ENCODE measurements around the gene TSPYL2.

The TSPYL2 gene

DNA sequence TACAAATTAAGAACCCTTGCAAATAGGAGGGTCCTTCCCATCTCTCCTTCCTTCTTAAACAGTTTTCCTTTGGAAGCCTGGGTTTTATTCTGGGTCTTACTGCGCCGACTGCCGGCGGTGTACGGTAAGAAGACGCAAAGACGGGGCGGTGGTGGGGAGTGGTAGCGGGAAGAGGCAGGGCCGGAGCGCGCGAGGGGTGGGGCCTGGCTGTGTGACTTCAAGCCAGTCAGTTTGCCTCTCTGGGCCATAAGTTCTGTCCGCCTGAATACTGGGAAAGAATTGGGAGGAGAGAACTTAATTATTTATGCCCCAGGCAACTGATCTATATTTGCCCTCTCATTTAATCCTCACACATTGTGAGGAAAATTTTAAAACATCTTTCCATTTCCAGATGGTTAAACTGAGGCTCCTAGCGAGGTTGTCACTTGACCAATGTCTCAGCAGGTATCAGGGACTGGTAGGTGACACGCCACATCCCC lies 11.0 kb downstream of the TSPYL2 start:
- TF ChIP-seq, protein P1, sequence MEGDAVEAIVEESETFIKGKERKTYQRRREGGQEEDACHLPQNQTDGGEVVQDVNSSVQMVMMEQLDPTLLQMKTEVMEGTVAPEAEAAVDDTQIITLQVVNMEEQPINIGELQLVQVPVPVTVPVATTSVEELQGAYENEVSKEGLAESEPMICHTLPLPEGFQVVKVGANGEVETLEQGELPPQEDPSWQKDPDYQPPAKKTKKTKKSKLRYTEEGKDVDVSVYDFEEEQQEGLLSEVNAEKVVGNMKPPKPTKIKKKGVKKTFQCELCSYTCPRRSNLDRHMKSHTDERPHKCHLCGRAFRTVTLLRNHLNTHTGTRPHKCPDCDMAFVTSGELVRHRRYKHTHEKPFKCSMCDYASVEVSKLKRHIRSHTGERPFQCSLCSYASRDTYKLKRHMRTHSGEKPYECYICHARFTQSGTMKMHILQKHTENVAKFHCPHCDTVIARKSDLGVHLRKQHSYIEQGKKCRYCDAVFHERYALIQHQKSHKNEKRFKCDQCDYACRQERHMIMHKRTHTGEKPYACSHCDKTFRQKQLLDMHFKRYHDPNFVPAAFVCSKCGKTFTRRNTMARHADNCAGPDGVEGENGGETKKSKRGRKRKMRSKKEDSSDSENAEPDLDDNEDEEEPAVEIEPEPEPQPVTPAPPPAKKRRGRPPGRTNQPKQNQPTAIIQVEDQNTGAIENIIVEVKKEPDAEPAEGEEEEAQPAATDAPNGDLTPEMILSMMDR (IDR thresholded peaks at IDR 0.05; ENCODE audit: low read depth, low read length, missing control alignments), result peak; percentile 52
- DNase-seq (ENCODE audit: low read depth), result peak; percentile 49
- H3K4me3 ChIP-seq (ENCODE audit: low read depth, low read length), result peak overlapping the region; percentile 66
- in situ Hi-C loops (cut with HindIII; ENCODE audit: low sequenced_read_pairs), result no loop called here

DNA sequence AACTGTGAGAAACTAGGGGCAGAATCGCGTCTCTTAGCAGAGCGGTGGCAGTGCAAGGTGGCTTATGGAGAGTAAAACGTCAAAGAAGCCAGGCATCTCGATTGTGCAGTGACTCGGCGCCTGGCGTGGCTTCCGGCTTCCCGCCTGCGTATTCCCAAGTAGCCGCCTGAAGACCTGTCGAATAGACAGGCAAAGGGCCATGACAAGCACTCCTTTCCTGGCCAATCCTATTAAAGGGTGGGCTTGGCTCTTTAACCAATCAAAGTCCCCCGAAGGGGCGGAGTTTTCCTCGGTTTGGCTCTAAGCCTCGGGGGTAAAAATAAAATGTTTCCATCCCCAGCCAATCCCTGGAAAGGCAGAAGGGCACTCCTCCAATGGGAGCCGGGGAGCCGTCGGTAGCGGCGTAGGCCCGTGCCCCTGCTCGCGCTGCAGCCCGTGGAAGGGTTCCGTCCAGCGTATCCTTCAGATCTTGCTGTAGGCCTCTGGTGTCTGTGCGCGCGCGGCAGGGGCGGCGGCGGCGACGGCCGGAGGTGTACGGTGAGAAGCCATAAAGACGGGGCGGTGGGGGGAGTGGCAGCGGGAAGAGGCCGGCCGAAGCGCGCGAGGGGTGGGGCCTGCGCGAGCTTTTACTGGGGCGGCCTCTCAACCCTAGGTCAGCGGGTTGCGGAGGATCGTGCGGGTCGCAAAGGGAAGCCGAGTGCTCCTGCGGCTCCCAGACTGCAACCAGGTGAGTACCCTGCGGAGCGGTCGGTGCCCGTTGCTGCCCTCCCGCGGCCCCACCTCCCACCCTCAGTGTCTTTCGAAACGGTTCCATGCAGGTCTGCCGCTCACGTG lies 11.8 kb downstream of the TSPYL2 start, which contains the start of gene KANTR:
KANTR (plus strand) TSS at position 395 of the 834 bp plus-strand sequence. CDS start 30,131 bp downstream, outside the sequence.
- in situ Hi-C loops (cut with HindIII; ENCODE audit: low sequenced_read_pairs), result no loop called here
- peak within 1 kb of the TSS; percentile 66 for H3K4me3 ChIP-seq (ENCODE audit: low read depth, low read length)
- TF ChIP-seq, protein P1 (IDR thresholded peaks at IDR 0.05; ENCODE audit: low read depth, low read length, missing control alignments), result no peak
- peak; percentile 85 for DNase-seq (ENCODE audit: low read depth)

DNA sequence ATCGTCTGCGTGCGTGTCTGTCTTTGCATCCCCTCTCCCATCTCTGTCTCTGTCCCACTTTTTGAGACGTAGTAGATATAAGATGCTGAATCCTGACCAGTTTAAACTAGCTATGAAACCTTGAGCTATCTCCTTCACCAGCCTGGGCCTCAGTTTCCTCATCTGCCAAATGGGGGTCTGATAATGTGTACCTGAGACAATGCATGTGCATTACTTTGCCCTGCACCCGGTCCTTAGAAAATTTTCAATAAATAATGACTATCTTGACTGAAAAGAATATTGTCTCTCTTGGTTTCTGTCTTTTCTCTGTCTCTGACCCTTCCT lies 12.4 kb downstream of the TSPYL2 start:
- TF ChIP-seq, protein P1 (IDR thresholded peaks at IDR 0.05; ENCODE audit: low read depth, low read length, missing control alignments), result no peak
- peak overlapping the region; percentile 66 for H3K4me3 ChIP-seq (ENCODE audit: low read depth, low read length)
- no peak for DNase-seq (ENCODE audit: low read depth)
- in situ Hi-C loops (cut with HindIII; ENCODE audit: low sequenced_read_pairs), result no loop called here

DNA sequence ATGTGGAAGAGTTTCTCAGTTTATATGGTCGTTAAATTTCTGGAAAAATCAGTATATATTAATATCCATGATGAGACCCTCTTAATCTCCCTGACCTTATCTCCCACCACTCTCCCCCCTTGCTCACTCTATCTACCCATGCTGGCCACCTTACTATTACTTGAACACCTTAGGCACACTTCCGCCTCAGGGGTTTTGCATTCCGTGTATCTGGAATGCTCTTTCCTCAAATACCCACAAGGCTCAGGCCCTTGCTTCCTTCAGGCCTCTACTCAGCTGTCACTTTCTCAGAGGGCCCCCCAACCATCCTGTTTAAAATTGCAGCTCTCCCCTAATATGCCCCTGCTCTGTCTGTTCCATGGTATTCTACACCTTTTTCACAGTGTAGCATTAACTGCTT lies 13.6 kb downstream of the TSPYL2 start:
- no peak for DNase-seq (ENCODE audit: low read depth)
- in situ Hi-C loops (cut with HindIII; ENCODE audit: low sequenced_read_pairs), result no loop called here
- H3K4me3 ChIP-seq (ENCODE audit: low read depth, low read length), result no peak overlapping the region
- TF ChIP-seq, protein P1 (IDR thresholded peaks at IDR 0.05; ENCODE audit: low read depth, low read length, missing control alignments), result no peak

DNA sequence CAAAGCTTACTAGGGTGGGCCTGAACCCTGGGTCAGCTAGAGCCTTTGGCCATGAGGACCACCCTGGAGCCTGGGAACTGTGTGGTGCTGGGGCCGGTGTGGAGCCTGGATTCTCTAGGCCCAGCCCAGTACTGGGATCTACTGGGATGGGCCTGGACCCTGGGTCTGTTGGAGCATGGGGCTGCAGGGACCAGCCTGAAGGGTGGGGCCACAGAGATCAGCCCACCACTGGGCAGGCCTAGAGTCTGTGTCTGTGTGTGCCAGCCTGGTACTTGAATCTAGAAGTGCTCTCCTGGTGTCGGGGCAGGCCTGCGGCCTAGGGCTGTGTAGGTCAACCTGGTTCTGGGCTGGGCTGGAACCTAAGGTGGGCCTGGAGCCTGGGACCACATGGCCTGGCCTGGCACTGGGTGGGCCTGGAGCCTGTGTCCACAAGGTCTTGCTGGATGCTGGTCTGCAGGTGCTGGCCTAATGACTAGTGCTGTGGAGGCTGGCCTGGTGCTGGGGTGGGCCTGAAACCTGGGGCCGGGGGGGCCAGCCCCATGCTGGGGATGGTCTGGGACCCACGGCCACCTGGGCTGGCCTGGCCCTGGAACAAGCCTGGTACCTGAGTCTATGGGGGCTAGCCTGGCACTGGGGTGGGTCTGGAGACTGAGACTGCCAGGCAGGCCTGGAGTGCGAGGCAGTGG lies 32.8 kb downstream of the TSPYL2 start:
- in situ Hi-C loops (cut with HindIII; ENCODE audit: low sequenced_read_pairs), result no loop called here
- TF ChIP-seq, protein P1 (IDR thresholded peaks at IDR 0.05; ENCODE audit: low read depth, low read length, missing control alignments), result no peak
- no peak overlapping the region for H3K4me3 ChIP-seq (ENCODE audit: low read depth, low read length)
- no peak for DNase-seq (ENCODE audit: low read depth)

DNA sequence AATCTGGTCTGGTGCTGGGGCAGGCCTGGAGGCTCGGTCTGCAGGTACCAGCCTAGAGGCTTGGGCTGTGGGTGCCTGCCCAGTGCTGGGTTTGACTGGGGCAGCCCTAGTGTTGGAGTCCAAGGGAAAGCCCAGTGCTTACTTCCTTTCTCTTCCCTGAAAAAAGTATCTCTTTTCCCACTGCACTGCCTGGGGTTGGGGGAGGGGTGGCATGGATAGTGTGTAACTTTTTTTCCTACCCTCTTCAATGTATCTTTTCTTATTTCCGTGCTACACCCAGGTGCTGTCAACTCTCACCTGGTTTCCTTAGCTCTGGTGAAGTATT lies 33.3 kb downstream of the TSPYL2 start:
- H3K4me3 ChIP-seq (ENCODE audit: low read depth, low read length), result no peak overlapping the region
- TF ChIP-seq, protein P1 (IDR thresholded peaks at IDR 0.05; ENCODE audit: low read depth, low read length, missing control alignments), result no peak
- no peak for DNase-seq (ENCODE audit: low read depth)
- in situ Hi-C loops (cut with HindIII; ENCODE audit: low sequenced_read_pairs), result no loop called here

All from astrocyte of the cerebellum (primary cell).